SK-N-SH treated with all-trans-retinoic acid at 6 μM for 48 hours (cell line): ENCODE data around the gene PRDM15.

Source experiments
- ATAC-seq: fragments of 200-7000 bp; cut with Tn5 transposase; 3 replicates; pipeline ENCODE4 v1.9.1; 2020; ENCODE audit warnings: mild to moderate bottlenecking, moderate library complexity
- ARNTL ChIP-seq: fragments of 450-650 bp; formaldehyde crosslinking; IDR thresholded peaks from 2 replicates; pipeline ENCODE4 v1.5.0; 2020; ENCODE audit warnings: low read depth, mild to moderate bottlenecking, moderate library complexity, borderline replicate concordance
- BACH2 ChIP-seq: fragments of 250-450 bp; sonication (Bioruptor Pico); IDR thresholded peaks from 2 replicates; pipeline ENCODE4 v1.9.0; 2021; ENCODE audit warnings: mild to moderate bottlenecking, borderline replicate concordance
- CSDC2 ChIP-seq: fragments of 250-450 bp; sonication (Bioruptor Pico); IDR thresholded peaks from 2 replicates; pipeline ENCODE4 v1.5.0; 2020; ENCODE audit warnings: mild to moderate bottlenecking, moderate library complexity
- ESRRG ChIP-seq: fragments of 250-450 bp; sonication (Bioruptor Pico); IDR thresholded peaks from 2 replicates; pipeline ENCODE4 v1.6.1; 2021; ENCODE audit warnings: mild to moderate bottlenecking
- GLIS3 ChIP-seq: fragments of 250-450 bp; sonication (Bioruptor Pico); IDR thresholded peaks from 2 replicates; pipeline ENCODE4 v1.5.0; 2020; ENCODE audit warnings: mild to moderate bottlenecking, moderate library complexity
- PPARA ChIP-seq: fragments of 250-450 bp; sonication (Bioruptor Pico); IDR thresholded peaks from 2 replicates; pipeline ENCODE4 v1.5.0; 2020; ENCODE audit warnings: mild to moderate bottlenecking, borderline replicate concordance
- RARB ChIP-seq: fragments of 250-450 bp; sonication (Bioruptor Pico); IDR thresholded peaks from 2 replicates; pipeline ENCODE4 v1.8.0; 2021; ENCODE audit warnings: mild to moderate bottlenecking, moderate library complexity
- SNAI2 ChIP-seq: fragments of 250-450 bp; sonication (Bioruptor Pico); IDR thresholded peaks from 2 replicates; pipeline ENCODE4 v1.5.0; 2020; ENCODE audit warnings: mild to moderate bottlenecking, moderate library complexity
- TCF4 ChIP-seq: fragments of 250-450 bp; sonication (Bioruptor Pico); IDR thresholded peaks from 2 replicates; pipeline ENCODE4 v1.8.0; 2021; ENCODE audit warnings: mild to moderate bottlenecking, moderate library complexity, borderline replicate concordance
- TOX ChIP-seq: fragments of 250-450 bp; sonication (Bioruptor Pico); IDR thresholded peaks from 2 replicates; pipeline ENCODE4 v1.8.0; 2021; ENCODE audit warnings: mild to moderate bottlenecking, moderate library complexity, borderline replicate concordance
- ZFP3 ChIP-seq: fragments of 250-450 bp; sonication (Bioruptor Pico); IDR thresholded peaks from 2 replicates; pipeline ENCODE4 v1.5.0; 2020; ENCODE audit warnings: mild to moderate bottlenecking, moderate library complexity
- ZNF565 ChIP-seq: fragments of 450-650 bp; formaldehyde crosslinking; conservative IDR thresholded peaks from 2 replicates; pipeline ENCODE4 v1.5.0; 2020; ENCODE audit warnings: low read depth, mild to moderate bottlenecking, moderate library complexity
- ZNF70 ChIP-seq: fragments of 450-650 bp; formaldehyde crosslinking; IDR thresholded peaks from 2 replicates; pipeline ENCODE4 v1.5.0; 2020; ENCODE audit warnings: mild to moderate bottlenecking, moderate library complexity
- ZNF8 ChIP-seq: fragments of 450-650 bp; formaldehyde crosslinking; IDR thresholded peaks from 2 replicates; pipeline ENCODE4 v1.5.0; 2020; ENCODE audit warnings: mild to moderate bottlenecking, moderate library complexity
- TF ChIP-seq, protein P1 (sequence below): fragments of 250-450 bp; sonication (Bioruptor Pico); IDR thresholded peaks from 2 replicates; pipeline ENCODE4 v1.5.1; 2020; ENCODE audit warnings: low read depth, mild to moderate bottlenecking, moderate library complexity
- TF ChIP-seq, protein P2 (sequence below): fragments of 250-450 bp; sonication (Bioruptor Pico); IDR thresholded peaks from 2 replicates; pipeline ENCODE4 v1.5.0; 2020; ENCODE audit warnings: mild to moderate bottlenecking, moderate library complexity
- TF ChIP-seq, protein P3 (sequence below): fragments of 250-450 bp; sonication (Bioruptor Pico); IDR thresholded peaks from 2 replicates; pipeline ENCODE4 v1.8.0; 2021; ENCODE audit warnings: low read depth, mild to moderate bottlenecking, moderate library complexity, borderline replicate concordance

PRDM15 gene

DNA sequence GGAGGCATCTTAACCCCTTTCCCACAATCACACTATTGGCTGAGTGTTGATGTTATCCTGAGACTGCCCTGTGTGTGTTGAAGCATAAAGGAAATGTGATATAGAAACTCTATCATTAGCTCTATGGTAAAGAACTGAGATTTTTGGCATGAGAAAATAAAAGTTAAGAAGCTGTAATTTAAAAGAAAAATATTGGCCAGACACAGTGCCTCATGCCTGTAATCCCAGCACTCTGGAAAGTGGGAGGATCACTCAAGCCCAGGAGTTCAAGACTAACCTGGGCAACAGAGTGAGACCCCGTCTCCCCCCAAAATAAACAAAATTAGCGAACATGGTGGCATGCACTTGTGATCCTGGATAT lies 98.1 kb downstream of the PRDM15 start (continued):
- TF ChIP-seq, protein P1, sequence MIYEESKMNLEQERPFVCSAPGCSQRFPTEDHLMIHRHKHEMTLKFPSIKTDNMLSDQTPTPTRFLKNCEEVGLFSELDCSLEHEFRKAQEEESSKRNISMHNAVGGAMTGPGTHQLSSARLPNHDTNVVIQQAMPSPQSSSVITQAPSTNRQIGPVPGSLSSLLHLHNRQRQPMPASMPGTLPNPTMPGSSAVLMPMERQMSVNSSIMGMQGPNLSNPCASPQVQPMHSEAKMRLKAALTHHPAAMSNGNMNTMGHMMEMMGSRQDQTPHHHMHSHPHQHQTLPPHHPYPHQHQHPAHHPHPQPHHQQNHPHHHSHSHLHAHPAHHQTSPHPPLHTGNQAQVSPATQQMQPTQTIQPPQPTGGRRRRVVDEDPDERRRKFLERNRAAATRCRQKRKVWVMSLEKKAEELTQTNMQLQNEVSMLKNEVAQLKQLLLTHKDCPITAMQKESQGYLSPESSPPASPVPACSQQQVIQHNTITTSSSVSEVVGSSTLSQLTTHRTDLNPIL (CRISPR knock-in tag), result no peak

DNA sequence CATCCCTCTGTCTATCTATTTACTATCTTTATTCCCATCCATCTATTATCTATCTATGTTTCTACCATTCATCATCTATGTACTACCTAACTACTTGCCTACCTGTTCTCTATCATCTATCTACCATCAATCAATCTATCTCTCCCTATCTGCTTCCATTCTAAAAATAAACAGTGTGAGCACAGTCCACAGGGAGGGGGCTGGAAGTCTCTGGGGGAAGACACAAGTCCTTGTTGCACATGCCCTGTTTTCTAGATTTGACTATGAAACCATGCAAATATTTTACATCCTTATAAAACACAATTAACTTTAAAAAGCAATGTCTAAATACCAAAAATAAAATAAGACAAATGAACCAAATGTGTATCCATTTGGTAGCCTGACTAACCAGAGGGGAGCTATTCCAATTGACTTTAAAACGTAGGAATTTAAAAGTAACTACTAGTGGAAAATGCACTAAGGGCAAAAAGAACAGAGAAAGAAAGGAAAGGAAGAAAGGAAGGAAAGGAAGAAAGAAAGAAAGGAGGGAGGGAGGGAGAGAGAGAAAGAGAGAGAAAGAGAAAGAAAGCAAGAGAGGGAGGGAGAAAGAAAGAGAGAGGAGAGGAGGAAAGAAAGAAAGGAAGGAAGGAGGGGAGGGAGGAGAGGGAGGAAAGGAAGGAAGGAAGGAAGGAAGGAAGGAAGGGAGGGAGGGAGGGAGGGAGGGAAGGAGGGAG lies 98.7 kb downstream of the PRDM15 start:
- TF ChIP-seq ARNTL (CRISPR knock-in tag), result no peak
- TF ChIP-seq SNAI2 (CRISPR knock-in tag), result no peak
- TF ChIP-seq TOX, result no peak
- no peak for ATAC-seq

DNA sequence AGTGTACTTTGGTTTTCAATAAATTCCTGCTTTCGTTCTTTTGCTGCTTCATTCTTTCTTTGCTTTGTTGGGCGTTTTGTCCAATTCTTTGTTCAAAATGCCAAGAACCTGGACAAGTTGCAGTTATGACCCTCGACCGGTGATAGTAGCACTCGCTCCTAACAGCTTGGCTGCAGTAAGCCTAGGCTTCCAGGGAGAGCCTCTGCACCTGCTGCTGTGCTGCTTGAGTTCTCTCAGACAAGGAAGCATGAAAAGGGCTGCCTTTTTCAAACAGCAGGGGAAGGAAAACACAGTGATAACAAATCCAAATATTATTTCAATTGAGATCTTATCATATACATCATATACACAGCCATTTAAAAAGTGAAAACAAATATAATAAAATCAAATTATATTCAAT lies 99.5 kb downstream of the PRDM15 start:
- ATAC-seq, result no peak
- no peak for TF ChIP-seq CSDC2 (CRISPR knock-in tag)
- no peak for TF ChIP-seq ZNF565 (CRISPR knock-in tag)
- no peak for TF ChIP-seq SNAI2 (CRISPR knock-in tag)
- no peak for TF ChIP-seq ESRRG (CRISPR knock-in tag)
- TF ChIP-seq, protein P2, sequence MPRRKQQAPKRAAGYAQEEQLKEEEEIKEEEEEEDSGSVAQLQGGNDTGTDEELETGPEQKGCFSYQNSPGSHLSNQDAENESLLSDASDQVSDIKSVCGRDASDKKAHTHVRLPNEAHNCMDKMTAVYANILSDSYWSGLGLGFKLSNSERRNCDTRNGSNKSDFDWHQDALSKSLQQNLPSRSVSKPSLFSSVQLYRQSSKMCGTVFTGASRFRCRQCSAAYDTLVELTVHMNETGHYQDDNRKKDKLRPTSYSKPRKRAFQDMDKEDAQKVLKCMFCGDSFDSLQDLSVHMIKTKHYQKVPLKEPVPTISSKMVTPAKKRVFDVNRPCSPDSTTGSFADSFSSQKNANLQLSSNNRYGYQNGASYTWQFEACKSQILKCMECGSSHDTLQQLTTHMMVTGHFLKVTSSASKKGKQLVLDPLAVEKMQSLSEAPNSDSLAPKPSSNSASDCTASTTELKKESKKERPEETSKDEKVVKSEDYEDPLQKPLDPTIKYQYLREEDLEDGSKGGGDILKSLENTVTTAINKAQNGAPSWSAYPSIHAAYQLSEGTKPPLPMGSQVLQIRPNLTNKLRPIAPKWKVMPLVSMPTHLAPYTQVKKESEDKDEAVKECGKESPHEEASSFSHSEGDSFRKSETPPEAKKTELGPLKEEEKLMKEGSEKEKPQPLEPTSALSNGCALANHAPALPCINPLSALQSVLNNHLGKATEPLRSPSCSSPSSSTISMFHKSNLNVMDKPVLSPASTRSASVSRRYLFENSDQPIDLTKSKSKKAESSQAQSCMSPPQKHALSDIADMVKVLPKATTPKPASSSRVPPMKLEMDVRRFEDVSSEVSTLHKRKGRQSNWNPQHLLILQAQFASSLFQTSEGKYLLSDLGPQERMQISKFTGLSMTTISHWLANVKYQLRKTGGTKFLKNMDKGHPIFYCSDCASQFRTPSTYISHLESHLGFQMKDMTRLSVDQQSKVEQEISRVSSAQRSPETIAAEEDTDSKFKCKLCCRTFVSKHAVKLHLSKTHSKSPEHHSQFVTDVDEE (CRISPR knock-in tag), result no peak
- TF ChIP-seq BACH2 (CRISPR knock-in tag), result no peak
- TF ChIP-seq TCF4 (CRISPR knock-in tag), result no peak
- TF ChIP-seq, protein P3, sequence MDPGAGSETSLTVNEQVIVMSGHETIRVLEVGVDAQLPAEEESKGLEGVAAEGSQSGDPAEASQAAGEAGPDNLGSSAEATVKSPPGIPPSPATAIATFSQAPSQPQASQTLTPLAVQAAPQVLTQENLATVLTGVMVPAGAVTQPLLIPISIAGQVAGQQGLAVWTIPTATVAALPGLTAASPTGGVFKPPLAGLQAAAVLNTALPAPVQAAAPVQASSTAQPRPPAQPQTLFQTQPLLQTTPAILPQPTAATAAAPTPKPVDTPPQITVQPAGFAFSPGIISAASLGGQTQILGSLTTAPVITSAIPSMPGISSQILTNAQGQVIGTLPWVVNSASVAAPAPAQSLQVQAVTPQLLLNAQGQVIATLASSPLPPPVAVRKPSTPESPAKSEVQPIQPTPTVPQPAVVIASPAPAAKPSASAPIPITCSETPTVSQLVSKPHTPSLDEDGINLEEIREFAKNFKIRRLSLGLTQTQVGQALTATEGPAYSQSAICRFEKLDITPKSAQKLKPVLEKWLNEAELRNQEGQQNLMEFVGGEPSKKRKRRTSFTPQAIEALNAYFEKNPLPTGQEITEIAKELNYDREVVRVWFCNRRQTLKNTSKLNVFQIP, result no peak
- no peak for TF ChIP-seq ZNF8
- no peak for TF ChIP-seq ZNF70 (CRISPR knock-in tag)
- TF ChIP-seq ZFP3 (CRISPR knock-in tag), result no peak

DNA sequence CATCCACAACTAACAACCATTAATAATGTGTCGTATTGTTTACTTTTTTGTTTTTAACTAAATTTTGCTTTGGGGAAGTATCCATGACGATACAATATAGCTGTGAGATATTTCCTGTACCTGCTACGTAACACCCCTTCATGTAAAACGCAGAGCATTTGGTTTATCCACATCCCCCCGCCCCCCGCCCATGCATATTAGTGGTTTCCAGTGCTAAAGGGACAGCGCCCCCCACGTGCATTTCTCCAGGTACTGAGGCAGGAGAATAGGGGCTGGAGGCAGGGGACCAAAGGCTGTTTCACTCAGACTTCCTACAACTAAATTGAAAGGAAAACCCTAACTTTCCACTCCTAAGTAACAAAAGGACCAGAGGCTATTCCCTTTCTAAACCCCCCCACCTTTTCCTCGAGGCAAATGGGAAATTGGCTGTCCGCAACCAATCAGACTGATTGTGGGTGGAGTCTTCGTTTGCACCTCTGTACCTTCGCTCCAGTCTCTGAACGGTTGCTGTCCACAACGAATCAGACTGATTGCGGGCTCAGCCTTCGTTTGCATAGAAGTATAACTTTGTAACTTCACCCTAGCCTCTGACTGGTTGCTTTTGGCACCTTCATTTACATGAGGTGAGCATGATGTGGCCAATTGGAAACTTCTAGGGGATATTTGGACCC lies 100.1 kb downstream of the PRDM15 start:
- ATAC-seq, result no peak
- TF ChIP-seq, protein P2 (CRISPR knock-in tag), result no peak
- no peak for TF ChIP-seq GLIS3 (CRISPR knock-in tag)
- no peak for TF ChIP-seq PPARA
- TF ChIP-seq RARB (CRISPR knock-in tag), result no peak
- no peak for TF ChIP-seq BACH2 (CRISPR knock-in tag)
- no peak for TF ChIP-seq ZFP3 (CRISPR knock-in tag)
- TF ChIP-seq ARNTL (CRISPR knock-in tag), result no peak
- TF ChIP-seq, all 23 proteins: peak for 0
